ENCODE data around the gene MTUS2.

The MTUS2 gene

GRCh38 chr13:29438769-29439168 lies 618.6 kb downstream of the MTUS2 start:
- no peaks in the 10 kb centered on the region for H3K27me3 ChIP-seq (ENCODE audit: insufficient read depth, low read length, poor library complexity)
- no peak for DNase-seq
- no peak for TF ChIP-seq EZH2 (IDR thresholded peaks at IDR 0.05; ENCODE audit: borderline replicate concordance, low read depth, low read length, severe bottlenecking)
- TF ChIP-seq, protein P1, sequence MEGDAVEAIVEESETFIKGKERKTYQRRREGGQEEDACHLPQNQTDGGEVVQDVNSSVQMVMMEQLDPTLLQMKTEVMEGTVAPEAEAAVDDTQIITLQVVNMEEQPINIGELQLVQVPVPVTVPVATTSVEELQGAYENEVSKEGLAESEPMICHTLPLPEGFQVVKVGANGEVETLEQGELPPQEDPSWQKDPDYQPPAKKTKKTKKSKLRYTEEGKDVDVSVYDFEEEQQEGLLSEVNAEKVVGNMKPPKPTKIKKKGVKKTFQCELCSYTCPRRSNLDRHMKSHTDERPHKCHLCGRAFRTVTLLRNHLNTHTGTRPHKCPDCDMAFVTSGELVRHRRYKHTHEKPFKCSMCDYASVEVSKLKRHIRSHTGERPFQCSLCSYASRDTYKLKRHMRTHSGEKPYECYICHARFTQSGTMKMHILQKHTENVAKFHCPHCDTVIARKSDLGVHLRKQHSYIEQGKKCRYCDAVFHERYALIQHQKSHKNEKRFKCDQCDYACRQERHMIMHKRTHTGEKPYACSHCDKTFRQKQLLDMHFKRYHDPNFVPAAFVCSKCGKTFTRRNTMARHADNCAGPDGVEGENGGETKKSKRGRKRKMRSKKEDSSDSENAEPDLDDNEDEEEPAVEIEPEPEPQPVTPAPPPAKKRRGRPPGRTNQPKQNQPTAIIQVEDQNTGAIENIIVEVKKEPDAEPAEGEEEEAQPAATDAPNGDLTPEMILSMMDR (IDR thresholded peaks at IDR 0.05; ENCODE audit: borderline replicate concordance, extremely low read depth, low read length, poor library complexity, severe bottlenecking) = no peak

DNA sequence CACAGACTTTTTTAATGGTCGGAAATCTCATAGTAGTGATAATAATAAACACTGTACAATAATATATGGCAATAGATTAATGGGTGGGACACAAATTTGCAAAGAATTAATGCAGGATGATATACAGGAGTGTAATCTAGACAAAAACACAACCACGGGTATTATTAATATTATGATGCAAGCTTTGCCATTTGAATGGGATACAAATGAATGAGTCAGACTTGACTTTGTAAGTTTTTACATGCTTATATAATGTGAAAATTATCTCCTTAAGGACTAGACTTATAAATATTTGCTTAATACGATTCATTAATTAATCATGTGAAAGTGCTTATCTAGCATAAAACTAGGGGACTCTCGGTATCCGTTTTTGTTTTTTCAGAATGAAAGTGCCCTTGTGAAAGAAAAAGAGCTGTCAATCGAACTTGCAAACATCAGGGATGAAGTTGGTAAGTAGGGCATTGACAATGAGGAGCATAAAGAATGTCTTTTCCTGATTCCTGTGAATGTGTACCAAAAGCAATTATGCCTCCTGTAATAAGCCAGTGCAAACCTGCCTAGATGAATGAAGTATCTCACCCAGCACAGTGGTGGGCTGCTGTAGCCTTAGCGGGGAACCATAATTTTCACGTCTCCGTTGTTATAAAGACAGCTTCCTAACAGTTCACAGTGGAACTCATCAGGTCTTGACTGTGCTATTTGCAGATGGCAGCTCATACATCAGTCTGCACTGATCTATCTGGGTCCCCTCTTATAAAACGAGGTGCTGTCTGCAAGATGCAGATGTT lies 619.7 kb downstream of the MTUS2 start:
- no peak for ATAC-seq (ENCODE audit: insufficient read depth, low read depth)
- H3K27ac ChIP-seq (ENCODE audit: low read length) = no peak overlapping the region

More at GRCh38 chr13:29438769-29439168, 618.6 kb downstream of the MTUS2 start:
- Histone ChIP-seq H3K36me3 (ENCODE audit: insufficient read depth, low read length) (peaks cover 8% of the 10 kb centered on the region; the same call in 1 of the 2 replicates), H3K9ac (ENCODE audit: low read depth, low read length) (no peak overlapping the region), H3K9me3 (ENCODE audit: insufficient read depth, low read length, severe bottlenecking) (no peaks in the 10 kb centered on the region), H3K79me2 (ENCODE audit: insufficient read depth, low read length) (no peaks in the 10 kb centered on the region), H3K4me2 (ENCODE audit: insufficient read depth, low read length) (no peak overlapping the region), H3K4me3 (ENCODE audit: low read depth in 1 of 2, low read length in 2 of 2) (no peak overlapping the region), H2AFZ (ENCODE audit: low read depth, low read length) (no peak overlapping the region), H3K4me1 (ENCODE audit: insufficient read depth, low read length) (no peaks in the 10 kb centered on the region), H4K20me1 (ENCODE audit: insufficient read depth, low read length) (peaks cover 4% of the 10 kb centered on the region; the same call in 1 of the 2 replicates), H3K27ac (ENCODE audit: low read length) (no peak overlapping the region)
- ATAC-seq (ENCODE audit: insufficient read depth, low read depth) = no peak

DNA sequence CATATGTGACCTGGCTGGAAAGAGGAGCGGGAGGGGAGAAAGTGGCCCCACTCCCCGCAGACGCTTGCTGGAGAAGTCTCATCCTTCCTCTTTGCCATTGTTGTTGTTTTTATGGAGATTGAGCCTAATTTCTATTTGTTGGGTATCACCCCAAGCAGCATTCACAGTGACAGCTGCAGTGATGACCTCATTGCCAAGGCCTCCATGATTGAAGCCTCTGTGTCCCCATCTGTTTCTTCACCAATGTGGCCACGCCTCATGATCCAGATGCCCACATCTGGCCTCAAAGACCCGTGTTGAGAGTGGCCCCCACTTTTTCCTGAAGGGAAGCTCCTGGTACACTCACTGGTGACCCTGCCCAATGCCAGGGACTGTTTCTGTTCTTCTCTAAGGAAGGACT lies 621.2 kb downstream of the MTUS2 start:
- Histone ChIP-seq H3K4me3 (ENCODE audit: low read depth in 1 of 2, low read length in 2 of 2) (no peak overlapping the region), H3K9ac (ENCODE audit: low read depth, low read length) (no peak overlapping the region), H3K4me2 (ENCODE audit: insufficient read depth, low read length) (no peak overlapping the region), H3K4me1 (ENCODE audit: insufficient read depth, low read length) (no peaks in the 10 kb centered on the region), H3K79me2 (ENCODE audit: insufficient read depth, low read length) (no peaks in the 10 kb centered on the region), H3K27me3 (ENCODE audit: insufficient read depth, low read length, poor library complexity) (no peaks in the 10 kb centered on the region), H3K9me3 (ENCODE audit: insufficient read depth, low read length, severe bottlenecking) (no peaks in the 10 kb centered on the region), H2AFZ (ENCODE audit: low read depth, low read length) (no peak overlapping the region), H4K20me1 (ENCODE audit: insufficient read depth, low read length) (peaks cover 5% of the 10 kb centered on the region; the same call in 1 of the 2 replicates), H3K27ac (ENCODE audit: low read length) (no peak overlapping the region), H3K36me3 (ENCODE audit: insufficient read depth, low read length) (peaks cover 8% of the 10 kb centered on the region; the same call in 1 of the 2 replicates)
- ATAC-seq (ENCODE audit: insufficient read depth, low read depth) (no peak), DNase-seq (no peak)
- TF ChIP-seq, protein P1 (IDR thresholded peaks at IDR 0.05; ENCODE audit: borderline replicate concordance, extremely low read depth, low read length, poor library complexity, severe bottlenecking) = no peak
- no peak for TF ChIP-seq EZH2 (IDR thresholded peaks at IDR 0.05; ENCODE audit: borderline replicate concordance, low read depth, low read length, severe bottlenecking)

More for the DNA sequence above, 619.7 kb downstream of the MTUS2 start:
- no peak overlapping the region for H3K4me3 ChIP-seq (ENCODE audit: low read depth in 1 of 2, low read length in 2 of 2)
- H4K20me1 ChIP-seq (ENCODE audit: insufficient read depth, low read length) = peaks cover 4% of the 10 kb centered on the region; the same call in 1 of the 2 replicates
- no peaks in the 10 kb centered on the region for H3K9me3 ChIP-seq (ENCODE audit: insufficient read depth, low read length, severe bottlenecking)
- DNase-seq = no peak
- no peak overlapping the region for H3K4me2 ChIP-seq (ENCODE audit: insufficient read depth, low read length)
- H3K36me3 ChIP-seq (ENCODE audit: insufficient read depth, low read length) = peaks cover 8% of the 10 kb centered on the region; the same call in 1 of the 2 replicates
- TF ChIP-seq EZH2 (IDR thresholded peaks at IDR 0.05; ENCODE audit: borderline replicate concordance, low read depth, low read length, severe bottlenecking) = no peak
- TF ChIP-seq, protein P1 (IDR thresholded peaks at IDR 0.05; ENCODE audit: borderline replicate concordance, extremely low read depth, low read length, poor library complexity, severe bottlenecking) = no peak
- H3K27me3 ChIP-seq (ENCODE audit: insufficient read depth, low read length, poor library complexity) = no peaks in the 10 kb centered on the region
- H3K4me1 ChIP-seq (ENCODE audit: insufficient read depth, low read length) = no peaks in the 10 kb centered on the region
- no peaks in the 10 kb centered on the region for H3K79me2 ChIP-seq (ENCODE audit: insufficient read depth, low read length)
- no peak overlapping the region for H3K9ac ChIP-seq (ENCODE audit: low read depth, low read length)
- H2AFZ ChIP-seq (ENCODE audit: low read depth, low read length) = no peak overlapping the region

Measured in DND-41 (cell line).